Spinal cord (tissue), 10 donors: ENCODE results near the gene PHGDH. TPM values are rescaled to one million over a fixed set of nuclear protein-coding genes. Genes with fewer than 3 reads are reported as not detected.
"Not testable (repeated sequence)": the region's sequence is repeated elsewhere in the genome, so short reads cannot be mapped to it uniquely, and the experiment has no call there.

Experiments
- DNase-seq, 6 donors: peaks; one replicate each; pipeline versions ENCODE4 v3.0.0 to v3.0.0-alpha.2; 2013 to 2015; ENCODE audit warnings: low spot score in 6 of 6, low read depth in 4 of 6
- H3K27ac ChIP-seq: one replicate; pipeline ENCODE4 v1.5.1; 2013; ENCODE audit warnings: low read depth, low read length, control low read depth
- H3K27me3 ChIP-seq: one replicate; pipeline ENCODE4 v1.6.1; 2013; ENCODE audit warnings: low read length; ENCODE audit not compliant: control insufficient read depth, insufficient read depth
- H3K36me3 ChIP-seq: one replicate; pipeline ENCODE4 v1.6.1; 2013; ENCODE audit warnings: low read length; ENCODE audit not compliant: control insufficient read depth, insufficient read depth
- H3K4me1 ChIP-seq: one replicate; pipeline ENCODE4 v1.6.1; 2013; ENCODE audit warnings: low read length; ENCODE audit not compliant: control insufficient read depth, insufficient read depth
- H3K4me3 ChIP-seq: one replicate; pipeline ENCODE4 v1.5.1; 2013; ENCODE audit warnings: low read depth, low read length, control low read depth
- H3K9me3 ChIP-seq: one replicate; pipeline ENCODE4 v1.6.1; 2013; ENCODE audit warnings: low read length; ENCODE audit not compliant: control insufficient read depth, insufficient read depth
- WGBS: methylation state at CpG from one replicate; pipeline ENCODE4 v1.1.5; 2013; ENCODE audit warnings: missing lambda C conversion rate; ENCODE audit not compliant: insufficient coverage; 5-methylcytosine and 5-hydroxymethylcytosine counted together
- polyA plus RNA-seq, 2 donors: library from polyadenylated mRNA; unstranded; fragments of 120-200 nt; gene quantifications; one replicate each; pipeline ENCODE4 v1.2.1, GENCODE V29; 2013; ENCODE audit not compliant: insufficient read length in 2 of 2
- total RNA-seq, 2 donors: library from RNA; depleted of rRNA in 1 of 2; stranded (reverse); fragments of 120-200 nt in 1 of 2; fragments of >200 nt in 1 of 2; gene quantifications; one replicate each; pipeline versions ENCODE4 v1.2.3 to v1.2.4, GENCODE V29; 2013 to 2014
- donor health status: healthy.

The PHGDH gene
- total and polyA plus RNA-seq, 4 donors, result 72.1 to 227 (median 143) TPM

DNA sequence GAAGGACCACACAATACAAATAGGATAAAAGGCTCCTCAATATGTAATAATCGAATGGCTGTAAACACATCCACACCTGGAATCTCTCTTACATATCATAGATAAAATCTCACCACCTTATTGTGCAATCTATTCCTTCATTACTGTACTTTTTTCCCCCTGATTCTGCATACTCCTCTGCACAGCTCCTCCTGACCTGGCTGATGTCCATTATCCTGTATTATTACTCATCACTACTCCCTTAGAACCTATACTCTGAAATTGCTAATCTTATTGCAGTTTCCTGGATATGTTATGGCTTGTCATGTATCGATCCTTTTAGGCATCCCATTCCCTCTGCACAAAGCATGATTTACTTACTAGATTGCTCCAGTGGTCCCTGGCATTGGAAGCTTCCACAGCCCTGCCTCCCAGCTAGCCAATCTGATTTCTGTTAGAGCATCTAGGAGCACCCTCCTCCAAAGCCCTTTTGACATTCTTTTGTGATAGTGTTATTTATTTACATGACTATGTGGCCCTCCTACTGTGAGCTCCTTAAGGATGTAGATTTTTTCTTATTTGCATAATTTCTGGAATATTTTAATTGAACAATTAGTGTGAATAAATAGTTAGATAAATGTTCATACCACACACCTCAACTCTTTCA lies 24.2 kb upstream of the PHGDH start:
- Histone ChIP-seq H3K36me3 (no peaks in the 10 kb centered on the region), H3K4me3 (no peak overlapping the region), H3K4me1 (no peaks in the 10 kb centered on the region), H3K27me3 (no peaks in the 10 kb centered on the region), H3K27ac (no peak overlapping the region), H3K9me3 (no peaks in the 10 kb centered on the region)
- DNase-seq, result no peak
- 20% methylated on average over 1 of the region's 2 CpGs for WGBS

DNA sequence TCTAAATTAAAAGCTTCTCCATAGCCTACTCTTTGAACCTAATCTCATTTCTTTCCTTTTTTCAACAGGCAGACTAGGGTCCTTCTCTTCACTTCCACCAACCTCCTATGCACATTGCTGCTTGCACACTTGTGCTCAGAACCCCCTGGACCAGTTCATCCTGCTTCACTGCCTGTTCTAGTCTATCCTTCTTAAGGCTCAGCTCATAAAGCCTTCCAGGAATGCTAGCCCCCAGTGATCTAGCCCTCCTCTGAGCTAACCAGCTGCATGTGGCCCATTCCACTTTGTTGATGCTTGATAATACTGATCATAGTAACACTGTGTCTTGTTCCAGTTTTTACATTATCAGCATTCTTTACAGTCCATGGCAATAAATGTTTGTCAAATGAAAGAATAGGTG lies 22.9 kb upstream of the PHGDH start:
- DNase-seq, result no peak
- no peaks in the 10 kb centered on the region for H3K27me3 ChIP-seq
- no peak overlapping the region for H3K27ac ChIP-seq
- no peaks in the 10 kb centered on the region for H3K4me1 ChIP-seq
- H3K4me3 ChIP-seq, result no peak overlapping the region
- H3K36me3 ChIP-seq, result no peaks in the 10 kb centered on the region
- no peaks in the 10 kb centered on the region for H3K9me3 ChIP-seq

DNA sequence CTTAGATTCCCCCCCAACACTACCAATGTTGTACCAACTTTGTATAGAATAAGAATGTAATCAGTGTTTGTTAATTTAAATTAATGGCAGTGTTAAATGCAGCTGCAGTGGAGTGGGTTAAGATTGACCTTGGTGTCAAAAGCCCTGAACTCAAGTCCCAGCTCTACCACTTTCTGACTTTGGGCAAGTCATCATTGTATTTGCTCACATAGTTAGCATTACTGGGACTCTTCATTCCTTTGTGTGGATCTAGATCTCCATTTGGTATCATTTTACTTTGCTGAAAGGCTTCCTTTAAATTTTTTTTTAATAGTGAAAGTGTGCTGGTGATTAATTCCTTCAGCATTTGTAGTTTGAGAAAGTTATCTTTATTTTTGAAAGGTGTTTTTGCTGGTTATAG lies 22.2 kb upstream of the PHGDH start:
- Histone ChIP-seq H3K36me3 (no peaks in the 10 kb centered on the region), H3K4me1 (no peaks in the 10 kb centered on the region), H3K4me3 (no peak overlapping the region), H3K27ac (no peak overlapping the region), H3K9me3 (no peaks in the 10 kb centered on the region), H3K27me3 (no peaks in the 10 kb centered on the region)
- no peak for DNase-seq

DNA sequence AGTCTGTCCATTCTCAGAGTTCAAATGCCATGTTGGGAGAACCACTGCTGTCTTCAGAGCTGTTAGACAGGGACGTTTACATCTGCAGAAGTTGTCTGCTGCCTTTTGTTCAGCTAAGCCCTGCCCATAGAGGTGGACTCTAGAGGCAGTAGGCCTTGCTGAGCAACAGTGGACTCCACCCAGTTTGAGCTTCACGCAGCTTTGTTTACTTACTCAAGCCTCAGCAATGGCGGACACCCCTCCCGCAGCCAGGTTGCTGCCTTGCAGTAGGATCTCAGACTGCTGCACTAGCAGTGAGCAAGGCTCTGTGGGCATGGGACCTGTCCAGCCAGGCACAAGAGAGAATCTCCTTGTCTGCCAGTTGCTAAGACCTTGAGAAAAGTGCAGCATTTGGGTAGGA lies 14.9 kb upstream of the PHGDH start:
- not testable (repeated sequence) for H3K9me3 ChIP-seq
- WGBS, result 90% methylated on average over 4 of the region's 4 CpGs

DNA sequence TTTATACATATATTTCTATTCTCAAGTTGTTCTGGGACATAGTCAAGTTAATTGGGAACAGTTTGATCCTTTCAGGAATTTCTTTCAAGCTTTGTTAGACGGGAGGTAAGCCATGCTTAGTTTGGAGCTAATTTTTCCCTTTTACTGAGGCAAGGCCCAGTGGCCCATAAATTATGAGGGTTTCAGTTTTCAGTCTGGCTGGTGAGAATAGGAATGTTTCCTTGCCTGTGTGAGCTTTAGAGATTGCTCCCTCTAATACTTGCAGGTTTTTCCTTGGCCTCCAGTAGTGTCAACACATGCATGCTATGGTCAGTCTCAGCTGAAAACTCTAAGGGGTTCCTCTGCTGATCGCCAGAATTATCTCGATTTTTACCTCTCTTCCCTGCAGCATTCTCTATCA lies 14.1 kb upstream of the PHGDH start:
- H3K27me3 ChIP-seq, result no peaks in the 10 kb centered on the region
- no peaks in the 10 kb centered on the region for H3K4me1 ChIP-seq
- peaks cover 5% of the 10 kb centered on the region for H3K9me3 ChIP-seq
- H3K27ac ChIP-seq, result no peak overlapping the region
- 84% methylated on average over 3 of the region's 3 CpGs for WGBS
- no peak for DNase-seq
- H3K4me3 ChIP-seq, result no peak overlapping the region
- no peaks in the 10 kb centered on the region for H3K36me3 ChIP-seq

More for the DNA sequence above, 14.9 kb upstream of the PHGDH start:
- not testable (repeated sequence) for H3K27ac ChIP-seq, H3K4me1 ChIP-seq, H3K4me3 ChIP-seq, H3K27me3 ChIP-seq, DNase-seq, H3K36me3 ChIP-seq

DNA sequence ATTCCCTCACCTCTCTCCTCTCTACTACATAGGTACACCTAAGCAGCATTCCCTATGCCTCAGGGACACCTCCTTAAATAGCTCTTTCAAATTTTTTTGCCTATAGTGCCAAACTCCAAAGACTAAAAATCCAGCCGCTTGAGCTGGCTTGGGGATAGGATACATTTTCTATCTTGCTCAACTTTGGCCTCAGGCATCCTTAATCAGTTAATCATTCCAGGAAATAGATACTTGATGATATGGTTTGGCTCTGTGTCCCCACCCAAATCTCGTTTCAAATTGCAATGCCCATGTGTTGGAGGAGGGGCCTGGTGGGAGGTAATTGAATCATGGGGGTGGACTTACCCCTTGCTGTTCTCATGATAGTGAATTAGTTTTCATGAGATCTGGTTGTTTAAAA lies 11.4 kb upstream of the PHGDH start:
- Histone ChIP-seq H3K27me3 (no peaks in the 10 kb centered on the region), H3K4me3 (no peak overlapping the region), H3K36me3 (no peaks in the 10 kb centered on the region), H3K27ac (no peak overlapping the region), H3K9me3 (peaks cover 5% of the 10 kb centered on the region), H3K4me1 (no peaks in the 10 kb centered on the region)
- no peak for DNase-seq
- no CpG with 5 or more reads among the region's 2 CpGs for WGBS

DNA sequence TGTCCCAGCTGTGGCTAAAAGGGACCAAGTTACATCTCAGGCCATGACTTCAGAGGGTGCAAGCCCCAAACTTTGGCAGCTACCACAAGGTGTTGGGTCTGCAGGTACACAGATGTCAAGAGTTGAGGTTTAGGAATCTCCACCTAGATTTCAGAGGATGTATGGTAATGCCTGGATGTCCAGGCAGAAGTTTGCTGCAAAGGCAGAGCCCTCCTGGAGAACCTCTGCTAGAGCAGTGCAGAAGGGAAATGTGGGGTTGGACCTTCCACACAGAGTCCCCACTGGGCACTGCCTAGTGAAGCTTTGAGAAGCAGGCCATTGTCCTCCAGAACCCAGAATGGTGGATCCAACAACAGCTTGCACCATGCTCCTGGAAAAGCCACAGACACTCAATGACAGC lies 10.1 kb upstream of the PHGDH start:
- H3K4me3 ChIP-seq, result no peak overlapping the region
- H3K27ac ChIP-seq, result no peak overlapping the region
- peaks cover 5% of the 10 kb centered on the region for H3K9me3 ChIP-seq
- no peaks in the 10 kb centered on the region for H3K27me3 ChIP-seq
- H3K4me1 ChIP-seq, result no peaks in the 10 kb centered on the region
- DNase-seq, result no peak
- no peaks in the 10 kb centered on the region for H3K36me3 ChIP-seq

DNA sequence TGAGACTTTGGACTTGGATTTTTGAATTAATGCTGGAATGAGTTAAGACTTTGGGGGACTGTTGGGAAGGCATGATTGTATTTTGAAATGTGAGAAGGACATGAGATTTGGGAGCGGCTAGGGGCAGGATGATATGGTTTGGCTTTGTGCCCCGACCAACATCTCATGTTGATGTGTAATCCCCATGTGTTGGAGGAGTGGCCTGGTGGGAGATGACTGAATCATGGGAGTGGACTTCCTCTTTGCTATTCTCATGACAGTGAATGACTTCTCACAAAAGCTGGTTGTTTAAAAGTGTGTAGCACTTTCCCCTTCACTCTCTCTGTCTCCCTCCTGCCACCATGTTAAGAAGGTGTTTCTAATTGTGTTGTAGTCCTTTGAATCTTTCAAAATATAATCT lies 9.3 kb upstream of the PHGDH start:
- 100% methylated on average over 1 of the region's 2 CpGs for WGBS
- no peak for DNase-seq

DNA sequence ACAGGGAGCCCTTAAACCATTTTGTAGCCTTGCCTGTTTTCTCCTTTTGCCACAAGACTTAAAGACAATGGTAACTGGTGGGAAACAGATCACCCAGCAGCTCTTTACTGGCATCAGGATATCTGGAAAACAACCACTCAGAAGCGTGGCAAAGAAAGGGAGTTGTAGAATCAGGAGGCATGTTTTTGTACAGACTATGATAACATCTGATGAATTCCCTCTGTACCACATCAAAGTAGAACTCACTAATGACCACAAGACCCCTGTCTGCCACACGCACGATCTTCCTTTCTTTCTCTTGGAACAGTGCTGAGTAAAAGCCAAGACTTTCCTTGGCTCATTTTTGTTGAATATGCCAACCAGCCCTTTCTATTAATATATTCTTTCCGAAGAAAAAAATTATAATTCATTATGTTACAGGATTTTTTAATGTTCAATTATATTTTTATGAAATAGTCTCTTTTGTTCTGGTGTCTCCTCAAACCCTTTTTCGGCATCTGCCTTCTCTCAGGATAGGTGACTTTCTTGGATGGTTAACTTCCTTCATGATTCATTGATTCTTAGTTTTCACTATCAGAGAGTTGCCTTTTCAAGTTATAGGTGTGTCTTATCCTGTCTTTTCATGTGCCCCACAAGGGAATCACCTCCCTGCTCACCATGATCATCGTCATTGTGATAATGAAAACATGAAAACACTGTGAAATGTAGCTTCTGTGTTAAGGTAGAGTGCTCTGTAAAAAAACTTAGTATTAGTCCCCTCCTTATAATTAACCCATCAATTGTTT lies 7.9 kb upstream of the PHGDH start:
- DNase-seq, result no peak

More for the DNA sequence above, 9.3 kb upstream of the PHGDH start:
- Histone ChIP-seq H3K9me3 (peaks cover 5% of the 10 kb centered on the region), H3K27me3 (no peaks in the 10 kb centered on the region), H3K27ac (no peak overlapping the region), H3K4me3 (no peak overlapping the region), H3K4me1 (no peaks in the 10 kb centered on the region), H3K36me3 (no peaks in the 10 kb centered on the region)

DNA sequence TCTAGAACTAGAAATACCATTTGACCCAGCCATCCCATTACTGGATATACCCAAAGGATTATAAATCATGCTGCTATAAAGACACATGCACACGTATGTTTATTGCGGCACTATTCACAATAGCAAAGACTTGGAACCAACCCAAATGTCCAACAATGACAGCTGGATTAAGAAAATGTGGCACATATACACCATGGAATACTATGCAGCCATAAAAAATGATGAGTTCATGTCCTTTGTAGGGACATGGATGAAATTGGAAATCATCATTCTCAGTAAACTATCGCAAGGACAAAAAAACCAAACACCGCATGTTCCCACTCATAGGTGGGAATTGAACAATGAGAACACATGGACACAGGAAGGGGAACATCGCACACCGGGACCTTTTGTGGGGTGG lies 5.1 kb upstream of the PHGDH start:
- no CpG with 5 or more reads among the region's 6 CpGs for WGBS
- not testable (repeated sequence) for H3K27ac ChIP-seq, DNase-seq, H3K27me3 ChIP-seq, H3K36me3 ChIP-seq, H3K4me3 ChIP-seq, H3K9me3 ChIP-seq, H3K4me1 ChIP-seq

More for the DNA sequence above, 7.9 kb upstream of the PHGDH start:
- H3K4me3 ChIP-seq, result no peak overlapping the region
- H3K27me3 ChIP-seq, result no peaks in the 10 kb centered on the region
- 100% methylated on average over 2 of the region's 6 CpGs for WGBS
- H3K27ac ChIP-seq, result no peak overlapping the region
- H3K4me1 ChIP-seq, result no peaks in the 10 kb centered on the region
- peaks cover 5% of the 10 kb centered on the region for H3K9me3 ChIP-seq
- H3K36me3 ChIP-seq, result no peaks in the 10 kb centered on the region
